ENCODE results near the gene CECR2.
A peak's percentile ranks its signal among the peaks of the same experiment; 100 is the strongest.
"Not testable (repeated sequence)": the region's sequence is repeated elsewhere in the genome, so short reads cannot be mapped to it uniquely, and the experiment has no call there.

Gene CECR2

GRCh38 chr22:17402293-17402692, 33.0 kb downstream of the CECR2 start:
- DNase-seq (ENCODE audit: low spot score) = no peak

GRCh38 chr22:17403906-17404305, 34.6 kb downstream of the CECR2 start:
- no peak for DNase-seq (ENCODE audit: low spot score)

- no peak for DNase-seq (ENCODE audit: low spot score)
Measured at GRCh38 chr22:17407643-17408042, 38.4 kb downstream of the CECR2 start.

DNA sequence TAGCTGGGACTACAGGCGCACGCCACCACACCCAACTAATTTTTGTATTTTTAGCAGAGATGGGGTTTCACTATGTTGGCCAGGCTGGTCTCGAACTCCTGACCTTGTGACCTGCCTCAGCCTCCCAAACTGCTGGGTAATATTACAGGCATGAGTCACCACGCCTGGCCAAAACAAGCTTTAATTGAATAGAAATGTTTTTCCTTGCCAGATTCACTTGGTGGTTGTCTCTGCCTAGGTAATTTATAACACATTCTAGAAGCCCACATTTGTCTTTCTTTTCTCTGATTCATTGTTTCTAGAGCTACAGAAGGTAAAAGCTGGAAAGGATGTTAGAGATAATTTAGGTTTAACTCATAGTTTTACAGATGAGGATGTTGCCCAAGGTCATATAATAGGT, 41.3 kb downstream of the CECR2 start:
- DNase-seq (ENCODE audit: low spot score) = no peak

- no peak for DNase-seq (ENCODE audit: low spot score)
Measured at GRCh38 chr22:17411213-17411612, 42.0 kb downstream of the CECR2 start.

- DNase-seq (ENCODE audit: low spot score) = no peak
Measured at GRCh38 chr22:17412232-17412631, 43.0 kb downstream of the CECR2 start.

- DNase-seq (ENCODE audit: low spot score) = peak; percentile 51
Measured at GRCh38 chr22:17418890-17419324, 49.6 kb downstream of the CECR2 start.

DNA sequence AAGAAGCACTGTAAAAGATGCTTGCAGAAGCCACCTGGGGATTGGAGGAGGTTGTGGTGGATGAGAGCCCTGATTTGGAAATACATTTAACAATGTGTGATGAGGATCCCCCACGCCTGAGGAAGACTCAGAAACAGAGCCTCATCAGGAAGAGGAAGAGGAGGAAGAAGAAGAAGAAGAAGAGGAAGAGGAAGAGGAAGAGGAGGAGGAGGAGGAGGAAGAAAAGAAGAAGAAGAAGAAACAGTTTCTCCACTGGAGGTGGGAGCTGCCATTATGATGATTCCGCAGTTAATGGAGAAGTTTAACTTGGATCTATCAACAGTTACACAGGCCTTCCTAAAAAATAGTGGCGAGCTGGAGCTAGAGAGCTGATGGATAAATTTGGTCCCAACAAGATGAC, 50.1 kb downstream of the CECR2 start:
- DNase-seq (ENCODE audit: low spot score) = no peak

- DNase-seq (ENCODE audit: low spot score) = no peak
Measured at GRCh38 chr22:17422736-17423343, 53.6 kb downstream of the CECR2 start.

GRCh38 chr22:17423616-17424015, 54.4 kb downstream of the CECR2 start:
- DNase-seq (ENCODE audit: low spot score) = no peak

- not testable (repeated sequence) for DNase-seq (ENCODE audit: low spot score)
Measured at GRCh38 chr22:17427528-17427927, 58.3 kb downstream of the CECR2 start.

DNA sequence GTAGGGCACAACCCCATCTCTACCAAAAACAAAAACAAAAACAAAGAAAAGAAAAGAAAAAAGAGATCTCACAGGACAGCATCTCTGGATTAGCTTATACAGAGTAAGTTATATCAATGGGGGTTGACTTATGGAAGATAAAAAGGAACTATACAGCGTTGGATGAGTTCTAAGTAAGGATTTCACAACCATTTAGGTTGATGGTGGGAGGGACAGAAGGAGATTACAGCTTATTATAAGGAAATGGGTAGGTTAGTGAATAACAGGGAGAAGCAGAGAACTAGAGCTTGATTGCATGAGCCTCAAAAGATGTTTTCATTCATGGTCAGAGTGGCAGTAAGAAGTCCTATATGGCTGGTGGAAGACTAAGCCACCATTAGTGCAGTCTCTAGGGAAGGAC, 60.3 kb downstream of the CECR2 start:
- no peak for DNase-seq (ENCODE audit: low spot score)

DNA sequence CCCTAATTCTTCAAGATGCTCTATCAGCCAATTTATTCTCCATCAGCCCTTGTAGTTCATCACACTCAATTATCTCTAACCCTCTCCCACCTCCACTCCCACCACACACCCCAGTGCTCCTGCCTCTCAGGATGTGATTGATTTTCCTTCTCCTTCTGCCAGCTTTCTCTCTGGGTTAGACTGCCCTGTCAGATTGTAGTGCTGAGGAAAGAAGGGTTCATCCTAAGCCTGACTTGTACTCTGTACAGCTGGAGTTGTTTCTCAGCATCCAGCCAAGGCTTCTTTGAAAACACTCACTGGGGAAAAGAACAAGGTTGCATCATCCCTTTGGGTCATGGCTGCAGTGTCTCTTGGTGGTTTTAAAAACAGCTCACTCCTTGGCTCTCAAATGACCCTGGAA, 61.2 kb downstream of the CECR2 start:
- DNase-seq (ENCODE audit: low spot score) = no peak

- no peak for DNase-seq (ENCODE audit: low spot score)
Measured at GRCh38 chr22:17431179-17431578, 61.9 kb downstream of the CECR2 start.

DNA sequence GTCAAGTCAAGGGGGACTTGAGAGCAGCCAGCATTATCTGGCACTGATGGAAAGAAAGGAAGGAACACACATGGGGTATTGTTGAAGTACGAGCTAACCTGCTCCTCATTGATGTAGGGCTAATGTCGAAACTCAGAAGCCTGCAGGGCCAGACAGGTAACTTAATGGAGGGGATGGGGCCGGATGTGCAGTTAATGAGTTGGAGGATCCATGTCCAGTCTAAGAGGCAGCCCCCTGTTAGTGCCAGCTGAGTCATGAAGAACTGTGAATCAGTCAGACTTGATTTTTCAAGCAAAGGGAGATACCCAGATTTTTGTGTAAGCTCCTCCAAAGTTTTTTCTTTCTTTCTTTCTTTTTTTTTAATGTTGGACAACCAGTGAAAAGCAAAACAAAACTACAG, 65.6 kb downstream of the CECR2 start:
- no peak for DNase-seq (ENCODE audit: low spot score)

DNA sequence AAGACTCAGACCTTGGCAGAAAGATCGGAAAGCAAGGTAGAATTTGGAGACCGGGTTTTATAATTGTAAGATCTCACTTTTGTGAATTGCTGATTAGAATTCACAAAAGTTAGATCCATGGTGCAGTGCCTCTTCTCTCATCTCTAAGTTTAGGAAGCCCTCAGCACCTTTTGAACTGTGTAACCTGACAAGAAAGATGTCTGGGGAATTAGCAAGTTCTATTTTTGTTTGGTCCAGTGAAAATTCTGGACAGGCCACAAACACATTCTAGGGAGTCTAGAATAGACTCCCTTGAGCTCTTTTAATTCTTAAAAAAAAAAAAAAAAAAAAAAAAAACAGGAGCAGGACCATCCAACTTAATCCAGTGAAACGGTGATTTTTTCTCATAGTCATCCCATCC, 66.1 kb downstream of the CECR2 start:
- DNase-seq (ENCODE audit: low spot score) = no peak

DNA sequence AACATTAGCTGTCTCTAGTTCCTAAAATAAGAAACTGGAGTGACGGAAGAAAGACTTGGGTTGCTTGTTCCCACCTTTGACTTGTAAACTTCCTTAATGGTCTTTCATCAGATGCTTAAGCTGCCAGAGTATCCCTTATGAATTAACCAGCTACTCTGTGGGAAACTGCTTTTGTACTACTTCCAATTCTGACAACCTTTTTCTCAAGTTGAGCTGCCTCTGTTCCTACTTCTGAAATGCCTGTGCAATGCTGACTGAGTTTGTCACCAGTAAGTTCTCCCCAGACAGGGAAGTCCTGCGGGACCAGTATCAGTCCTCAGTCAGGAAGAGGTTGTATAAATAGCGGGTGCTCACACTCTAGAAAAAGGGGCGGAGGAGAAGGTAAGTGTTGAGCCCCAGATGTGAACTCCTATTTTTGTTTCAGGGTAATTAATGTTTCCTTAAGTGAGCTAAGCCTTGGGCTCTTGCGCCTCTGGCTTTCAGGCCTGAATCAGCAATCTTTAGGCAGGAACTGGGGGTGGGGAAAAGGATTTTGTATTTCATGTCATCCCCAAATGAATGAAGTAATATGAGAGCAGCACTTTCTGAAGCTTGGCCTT, 67.2 kb downstream of the CECR2 start:
- DNase-seq (ENCODE audit: low spot score) = no peak

GRCh38 chr22:17436981-17437412, 67.7 kb downstream of the CECR2 start:
- DNase-seq (ENCODE audit: low spot score) = peak; percentile 87

- DNase-seq (ENCODE audit: low spot score) = no peak
Measured at GRCh38 chr22:17438026-17438425, 68.8 kb downstream of the CECR2 start.

DNA sequence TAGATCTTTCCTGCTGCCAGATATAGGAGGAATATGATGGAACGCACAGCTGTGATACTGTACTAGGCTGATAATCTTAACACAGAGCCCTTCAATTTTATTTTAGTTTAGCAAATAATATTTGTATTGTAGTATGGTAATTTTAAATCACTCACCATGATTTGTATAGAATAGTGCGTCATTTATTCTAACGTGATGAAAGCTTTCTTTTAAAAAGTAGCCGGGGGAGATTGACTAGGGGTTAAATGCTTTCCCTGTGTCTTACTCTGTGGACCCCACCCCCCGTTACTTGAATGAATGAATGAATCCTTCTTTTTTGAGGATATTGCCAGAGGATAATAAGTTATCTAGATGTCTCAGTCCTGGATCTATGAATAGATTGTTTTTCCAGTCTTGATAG, 72.1 kb downstream of the CECR2 start:
- no peak for DNase-seq (ENCODE audit: low spot score)

- DNase-seq (ENCODE audit: low spot score) = no peak
Measured at GRCh38 chr22:17443405-17444203, 74.3 kb downstream of the CECR2 start.

DNA sequence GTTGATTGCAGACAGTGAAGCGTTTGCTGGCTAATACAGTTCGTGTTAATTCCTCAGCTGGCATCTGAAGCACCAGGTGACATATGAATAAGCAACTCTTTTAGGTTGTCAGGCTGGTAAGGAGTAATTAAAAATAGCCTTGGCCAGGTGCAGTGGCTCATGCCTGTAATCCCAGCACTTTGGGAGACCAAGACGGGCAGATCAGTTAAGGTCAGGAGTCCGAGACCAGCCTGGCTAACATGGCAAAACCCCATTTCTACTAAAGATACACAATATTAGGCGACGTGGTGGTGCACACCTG, 74.9 kb downstream of the CECR2 start:
- DNase-seq (ENCODE audit: low spot score) = no peak

GRCh38 chr22:17446698-17447097, 77.4 kb downstream of the CECR2 start:
- DNase-seq (ENCODE audit: low spot score) = no peak

DNA sequence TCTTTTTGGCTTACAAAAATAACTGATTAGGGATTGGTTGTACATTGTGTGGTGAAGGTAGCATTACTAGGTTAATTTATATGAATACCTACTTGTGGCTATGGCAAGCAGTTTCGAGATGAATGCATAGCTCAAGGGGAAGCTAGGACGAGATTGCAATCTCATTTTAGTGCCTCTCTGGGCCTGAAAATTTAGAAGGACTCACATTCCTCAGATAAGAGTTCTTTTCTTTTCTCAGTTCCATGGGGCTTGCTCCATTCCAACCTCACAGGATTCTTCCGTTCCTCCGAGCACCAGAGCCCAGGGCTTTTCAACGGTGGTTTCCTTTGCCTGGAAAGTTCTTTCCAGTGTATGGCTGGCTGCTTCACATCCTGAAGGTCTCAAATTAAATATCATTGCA, 82.1 kb downstream of the CECR2 start:
- DNase-seq (ENCODE audit: low spot score) = peak; percentile 18

All from ecto neural progenitor cell (in vitro differentiated cells).